GM21515 (cell line): Measurements from ENCODE around the gene HOXB2.
"Not testable (repeated sequence)": the region's sequence is repeated elsewhere in the genome, so short reads cannot be mapped to it uniquely, and the experiment has no call there.

Source experiments
- ATAC-seq: cut with Tn5 transposase; IDR thresholded peaks from one replicate; pipeline ENCODE4 v1.9.1; 2021; ENCODE audit not compliant: unreplicated experiment

The HOXB2 gene

DNA sequence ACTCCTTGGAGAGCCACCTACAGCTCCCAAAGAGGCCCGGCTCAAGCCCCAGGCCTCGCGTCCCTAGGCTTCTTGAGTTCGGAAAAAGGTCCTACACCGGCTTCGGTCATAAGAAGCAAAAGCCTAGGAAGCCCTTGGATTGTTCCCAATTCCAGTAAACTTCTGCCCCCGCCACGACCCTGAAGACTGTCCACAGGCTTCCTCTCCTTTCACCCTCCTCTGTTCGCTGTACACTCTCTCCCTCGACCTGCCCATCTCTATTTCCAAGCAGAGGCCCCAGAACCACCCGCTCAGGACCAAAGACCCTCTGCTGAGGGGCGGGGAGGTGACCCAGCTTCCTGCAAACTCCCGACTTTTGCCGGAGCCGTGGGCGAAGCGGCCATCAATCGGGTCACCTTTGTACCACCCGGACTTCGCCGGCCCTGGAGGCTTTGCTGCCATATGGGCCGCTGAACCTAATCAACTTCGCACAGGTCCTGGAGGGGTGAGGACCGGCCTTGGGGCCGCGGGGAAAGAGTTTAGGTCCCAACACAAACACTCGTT lies 2.7 kb downstream of the HOXB2 start:
- ATAC-seq: no peak

DNA sequence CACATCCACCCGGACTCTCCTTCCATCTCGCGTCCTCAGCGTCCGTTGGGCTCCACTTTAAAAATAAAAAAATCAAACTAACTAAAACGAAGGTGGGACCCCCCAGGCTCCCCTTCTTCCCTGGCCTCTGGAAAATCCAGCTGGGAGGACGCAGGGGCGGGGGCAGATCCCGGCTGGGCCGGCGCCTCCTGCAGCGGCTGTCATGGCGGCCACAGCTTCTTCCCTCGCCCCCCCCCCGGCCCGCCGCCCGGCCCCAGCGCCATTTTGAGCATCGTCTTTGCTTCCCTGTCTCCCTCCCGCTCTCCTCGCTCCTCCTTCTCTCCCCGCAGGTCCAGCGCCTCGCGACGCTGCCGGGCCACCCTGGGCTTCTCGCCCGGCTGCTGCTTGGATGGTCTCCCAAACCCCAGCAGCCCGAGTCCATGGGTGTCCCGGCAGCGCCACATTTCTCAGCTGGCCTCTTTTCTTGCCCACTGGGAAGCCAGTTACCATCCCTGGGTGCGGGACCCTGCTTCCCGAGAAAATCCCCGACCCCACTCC lies 3.3 kb downstream of the HOXB2 start:
- no peak for ATAC-seq

GRCh38 chr17:48541036-48541576 lies 3.8 kb downstream of the HOXB2 start:
- no peak for ATAC-seq

DNA sequence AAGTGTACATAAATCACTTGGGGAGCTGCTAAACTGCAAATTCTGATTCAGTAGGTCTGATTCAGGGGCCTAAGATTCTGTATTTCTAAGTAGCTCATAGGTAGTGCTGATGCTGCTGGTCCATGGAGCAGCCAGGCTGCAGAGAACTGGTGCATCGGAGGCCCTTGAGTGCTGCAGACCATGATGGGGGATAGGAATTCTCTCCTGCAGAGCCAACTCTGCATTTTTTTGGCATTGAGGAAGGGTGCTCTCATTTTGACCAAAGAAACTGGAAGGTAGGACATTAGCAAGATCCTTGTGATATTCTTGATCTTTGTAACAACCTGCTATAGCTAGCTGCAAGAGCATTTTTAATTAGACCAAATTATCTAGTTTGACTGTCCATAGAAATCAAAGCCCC lies 4.7 kb downstream of the HOXB2 start:
- no peak for ATAC-seq

DNA sequence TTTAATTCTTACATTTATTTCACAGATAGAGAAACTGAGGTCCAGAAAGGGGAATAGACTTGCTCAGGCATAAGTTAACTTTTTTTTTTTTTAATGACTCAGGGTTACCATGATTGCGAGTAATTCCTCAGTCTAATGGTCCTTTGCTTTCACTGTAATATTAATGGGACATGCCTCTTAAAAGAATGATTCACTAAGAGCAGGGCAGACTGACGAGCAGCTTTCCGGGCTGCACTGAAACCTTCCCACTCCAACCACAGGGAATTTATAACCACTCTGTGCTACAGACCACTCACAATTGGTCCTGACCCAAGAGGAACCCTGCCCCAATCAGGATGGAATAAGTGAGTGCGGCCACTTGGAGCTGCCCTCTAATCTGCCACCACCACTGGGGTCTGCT lies 5.7 kb downstream of the HOXB2 start:
- ATAC-seq: no peak

- no peak for ATAC-seq
Observed at GRCh38 chr17:48537316-48537715, 7.6 kb downstream of the HOXB2 start.

- ATAC-seq: not testable (repeated sequence)
Observed at GRCh38 chr17:48535793-48536559, 8.9 kb downstream of the HOXB2 start.

- ATAC-seq: no peak
Observed at GRCh38 chr17:48532261-48532660, 12.6 kb downstream of the HOXB2 start.

DNA sequence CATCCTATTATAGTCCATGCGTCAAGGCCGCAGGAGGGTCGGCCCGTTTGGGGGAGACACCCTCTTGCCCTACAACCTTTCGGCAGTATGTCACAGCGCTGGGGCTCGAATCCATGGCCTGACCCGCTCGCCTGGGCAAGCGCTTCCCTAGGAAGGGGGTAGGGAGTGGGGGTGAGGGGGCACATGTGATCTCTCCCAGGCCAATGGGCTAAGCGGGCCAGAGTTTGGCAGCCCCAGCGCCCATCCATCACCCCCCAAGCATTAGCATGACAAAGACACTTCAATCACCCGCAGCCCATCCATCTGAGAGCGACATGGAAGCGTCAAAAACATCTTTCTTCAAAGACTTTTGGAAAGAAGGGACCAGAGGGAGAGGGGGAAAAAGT lies 14.0 kb downstream of the HOXB2 start, which contains the start of gene HOXB1:
HOXB1 (minus strand) TSS at position 125 of the 386 bp plus-strand sequence; CDS start at position 18, 107 bp downstream.
- no peak for ATAC-seq

DNA sequence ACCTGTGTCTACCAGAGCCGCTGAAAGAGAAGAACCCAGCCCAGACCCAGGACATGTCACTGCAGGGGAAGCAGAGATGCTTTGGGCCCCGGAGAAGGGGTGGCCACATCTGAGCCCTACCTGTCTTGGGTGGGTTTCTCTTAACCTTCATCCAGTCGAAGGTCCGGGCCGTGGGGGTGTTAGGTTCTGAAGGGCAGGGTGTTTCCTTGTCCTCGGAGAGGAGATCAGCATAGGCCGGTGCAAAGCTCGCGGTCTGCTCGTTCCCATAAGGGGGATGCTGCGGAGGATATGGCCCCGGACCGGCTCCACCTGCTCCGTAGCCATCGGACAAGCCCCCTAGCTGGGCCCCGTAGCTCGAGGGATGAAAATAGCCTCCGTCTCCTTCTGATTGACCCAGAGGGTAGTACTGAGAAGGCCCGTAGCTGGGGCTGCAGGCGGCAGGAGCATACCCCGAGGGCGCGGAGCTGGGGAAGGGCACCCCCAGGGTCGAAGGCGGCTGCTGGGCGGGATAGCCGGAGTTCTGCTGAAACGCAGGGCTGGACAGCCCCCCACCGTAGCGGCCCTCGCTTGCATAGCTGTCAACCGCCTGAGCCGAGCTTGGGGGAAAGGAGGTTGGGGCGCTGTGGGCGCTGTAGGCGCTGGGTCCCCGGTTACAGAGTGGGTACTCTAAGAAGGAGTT lies 14.6 kb downstream of the HOXB2 start:
- ATAC-seq: no peak

DNA sequence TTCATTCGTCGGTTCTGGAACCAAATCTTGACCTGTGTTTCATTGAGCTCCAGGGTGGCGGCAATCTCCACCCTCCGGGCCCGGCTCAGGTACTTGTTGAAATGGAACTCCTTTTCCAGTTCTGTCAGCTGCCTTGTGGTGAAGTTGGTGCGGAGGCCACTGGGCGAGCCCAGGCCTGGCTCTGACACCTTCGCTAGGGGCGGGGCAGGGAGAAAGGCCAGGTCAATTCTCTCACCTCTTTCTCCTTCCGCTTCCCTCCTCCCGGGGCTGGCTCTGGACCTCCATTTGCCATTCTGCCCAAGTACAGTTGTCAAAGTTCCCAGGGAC lies 15.3 kb downstream of the HOXB2 start:
- no peak for ATAC-seq

- ATAC-seq: no peak
Observed at GRCh38 chr17:48528936-48529682, 15.8 kb downstream of the HOXB2 start.

- ATAC-seq: no peak
Observed at GRCh38 chr17:48528153-48528935, 16.6 kb downstream of the HOXB2 start.

DNA sequence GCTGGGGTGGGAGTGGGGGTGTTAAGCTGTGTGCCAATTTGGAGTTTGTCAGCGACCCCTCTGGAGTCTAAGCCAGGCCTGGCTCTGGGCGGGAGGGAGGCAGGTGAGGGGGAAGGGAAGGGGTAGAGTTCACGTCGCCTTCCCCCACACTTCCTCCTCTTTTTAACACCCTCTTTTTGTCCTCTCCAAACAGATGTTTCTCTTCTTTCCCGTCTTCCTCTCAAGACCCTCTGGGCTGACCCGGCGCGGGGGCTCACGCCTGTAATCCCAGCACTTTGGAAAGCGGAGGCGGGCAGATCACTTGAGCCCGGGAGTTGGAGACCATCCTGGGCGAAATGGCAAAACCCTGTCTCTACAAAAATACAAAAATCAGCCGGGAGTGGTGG lies 17.4 kb downstream of the HOXB2 start:
- no peak for ATAC-seq

DNA sequence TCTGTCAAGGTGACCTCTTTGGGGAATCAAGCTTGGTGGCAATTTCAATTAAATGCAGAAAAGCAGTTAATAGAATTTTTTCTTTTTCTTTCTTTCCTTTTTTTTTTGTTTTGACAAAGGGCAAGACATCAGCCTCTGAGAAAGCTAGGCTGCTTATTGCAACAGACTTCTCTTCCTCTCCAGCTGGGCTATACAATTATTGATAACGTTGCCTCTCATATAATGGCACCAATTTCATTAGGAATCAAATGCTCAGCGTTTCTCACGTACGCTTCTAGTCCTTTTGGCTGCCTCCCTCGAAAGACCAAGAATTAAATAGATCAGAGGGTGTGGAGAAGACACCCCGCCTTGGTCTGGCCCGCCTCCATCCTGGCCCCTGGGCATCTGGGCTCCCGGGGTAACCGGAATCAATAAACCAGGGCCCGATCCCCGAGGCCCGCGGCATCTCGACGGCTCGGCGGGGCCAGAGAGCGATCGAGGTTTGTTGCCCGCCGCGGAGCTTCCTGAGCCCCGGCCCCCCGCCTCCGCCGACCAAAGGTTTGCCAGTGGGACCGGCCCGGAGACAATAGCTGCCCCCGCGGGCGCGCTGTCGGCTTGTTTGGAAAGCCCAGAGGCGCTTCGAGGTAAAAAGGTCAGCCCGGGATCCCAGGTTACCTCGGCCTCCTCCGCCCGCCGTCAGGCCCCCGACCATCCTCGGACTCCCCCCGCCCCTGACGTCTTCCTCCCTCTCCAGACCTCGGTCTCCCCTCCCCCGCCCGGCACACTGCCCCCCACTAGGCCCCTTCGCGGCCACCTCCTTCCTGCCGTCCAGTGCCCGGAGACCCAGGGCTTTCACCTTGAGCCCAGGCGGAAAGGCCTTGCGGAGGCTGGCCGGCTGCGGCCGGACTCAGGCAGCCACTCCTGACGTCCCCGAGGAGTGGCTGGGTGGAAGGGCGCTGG lies 18.0 kb downstream of the HOXB2 start:
- ATAC-seq: no peak

DNA sequence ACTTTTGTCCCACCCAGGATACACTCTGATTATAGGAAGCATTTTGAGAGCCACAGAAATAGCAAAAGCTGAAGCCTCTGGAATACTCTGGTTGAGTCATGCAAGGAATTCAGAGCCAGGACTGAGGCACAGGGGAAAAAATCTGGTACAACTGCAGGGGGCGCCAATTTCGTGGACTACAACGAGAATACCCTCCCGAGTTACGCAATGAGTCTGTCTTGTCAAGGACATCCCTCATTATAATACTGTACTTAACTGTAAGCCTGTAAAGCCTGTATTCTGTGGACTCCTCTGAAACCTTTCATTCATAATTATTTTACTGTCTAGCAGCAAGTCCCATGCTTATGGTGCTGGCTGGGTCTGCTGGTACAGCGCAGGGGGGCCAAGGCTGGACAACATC lies 21.9 kb downstream of the HOXB2 start:
- no peak for ATAC-seq

- no peak for ATAC-seq
Observed at GRCh38 chr17:48522031-48522653, 22.8 kb downstream of the HOXB2 start.

GRCh38 chr17:48520631-48521079 lies 24.3 kb downstream of the HOXB2 start:
- no peak for ATAC-seq

GRCh38 chr17:48519427-48519826 lies 25.5 kb downstream of the HOXB2 start:
- ATAC-seq: no peak
